Panc1 (cell line): ENCODE measurements around the gene BHLHE40.

Experiments used
- POLR2AphosphoS5 ChIP-seq: IDR thresholded peaks from 2 replicates; pipeline ENCODE4 v1.6.1; 2012; ENCODE audit warnings: mild to moderate bottlenecking, low read depth, low read length, moderate library complexity
- SIN3A ChIP-seq: IDR thresholded peaks from 2 replicates; pipeline ENCODE4 v1.6.1; 2012; ENCODE audit warnings: low read depth, mild to moderate bottlenecking, low read length, moderate library complexity, borderline replicate concordance; ENCODE audit not compliant: insufficient read depth
- TF ChIP-seq, protein P1 (sequence below): fragments of 450-650 bp; IDR thresholded peaks from 2 replicates; pipeline ENCODE4 v1.5.1; 2017; ENCODE audit warnings: mild to moderate bottlenecking
- TF ChIP-seq, protein P2 (sequence below), 2 experiments: IDR thresholded peaks; 2 replicates each; pipeline ENCODE4 v1.6.1; 2011 to 2012; ENCODE audit warnings: low read depth in 2 of 2, control low read depth in 1 of 2, low read length in 1 of 2, mild to moderate bottlenecking in 1 of 2, moderate library complexity in 1 of 2; ENCODE audit not compliant: insufficient read depth in 1 of 2

- TF ChIP-seq, protein P1, sequence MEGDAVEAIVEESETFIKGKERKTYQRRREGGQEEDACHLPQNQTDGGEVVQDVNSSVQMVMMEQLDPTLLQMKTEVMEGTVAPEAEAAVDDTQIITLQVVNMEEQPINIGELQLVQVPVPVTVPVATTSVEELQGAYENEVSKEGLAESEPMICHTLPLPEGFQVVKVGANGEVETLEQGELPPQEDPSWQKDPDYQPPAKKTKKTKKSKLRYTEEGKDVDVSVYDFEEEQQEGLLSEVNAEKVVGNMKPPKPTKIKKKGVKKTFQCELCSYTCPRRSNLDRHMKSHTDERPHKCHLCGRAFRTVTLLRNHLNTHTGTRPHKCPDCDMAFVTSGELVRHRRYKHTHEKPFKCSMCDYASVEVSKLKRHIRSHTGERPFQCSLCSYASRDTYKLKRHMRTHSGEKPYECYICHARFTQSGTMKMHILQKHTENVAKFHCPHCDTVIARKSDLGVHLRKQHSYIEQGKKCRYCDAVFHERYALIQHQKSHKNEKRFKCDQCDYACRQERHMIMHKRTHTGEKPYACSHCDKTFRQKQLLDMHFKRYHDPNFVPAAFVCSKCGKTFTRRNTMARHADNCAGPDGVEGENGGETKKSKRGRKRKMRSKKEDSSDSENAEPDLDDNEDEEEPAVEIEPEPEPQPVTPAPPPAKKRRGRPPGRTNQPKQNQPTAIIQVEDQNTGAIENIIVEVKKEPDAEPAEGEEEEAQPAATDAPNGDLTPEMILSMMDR: no peak
- TF ChIP-seq POLR2AphosphoS5: no peak
- TF ChIP-seq, protein P2, sequence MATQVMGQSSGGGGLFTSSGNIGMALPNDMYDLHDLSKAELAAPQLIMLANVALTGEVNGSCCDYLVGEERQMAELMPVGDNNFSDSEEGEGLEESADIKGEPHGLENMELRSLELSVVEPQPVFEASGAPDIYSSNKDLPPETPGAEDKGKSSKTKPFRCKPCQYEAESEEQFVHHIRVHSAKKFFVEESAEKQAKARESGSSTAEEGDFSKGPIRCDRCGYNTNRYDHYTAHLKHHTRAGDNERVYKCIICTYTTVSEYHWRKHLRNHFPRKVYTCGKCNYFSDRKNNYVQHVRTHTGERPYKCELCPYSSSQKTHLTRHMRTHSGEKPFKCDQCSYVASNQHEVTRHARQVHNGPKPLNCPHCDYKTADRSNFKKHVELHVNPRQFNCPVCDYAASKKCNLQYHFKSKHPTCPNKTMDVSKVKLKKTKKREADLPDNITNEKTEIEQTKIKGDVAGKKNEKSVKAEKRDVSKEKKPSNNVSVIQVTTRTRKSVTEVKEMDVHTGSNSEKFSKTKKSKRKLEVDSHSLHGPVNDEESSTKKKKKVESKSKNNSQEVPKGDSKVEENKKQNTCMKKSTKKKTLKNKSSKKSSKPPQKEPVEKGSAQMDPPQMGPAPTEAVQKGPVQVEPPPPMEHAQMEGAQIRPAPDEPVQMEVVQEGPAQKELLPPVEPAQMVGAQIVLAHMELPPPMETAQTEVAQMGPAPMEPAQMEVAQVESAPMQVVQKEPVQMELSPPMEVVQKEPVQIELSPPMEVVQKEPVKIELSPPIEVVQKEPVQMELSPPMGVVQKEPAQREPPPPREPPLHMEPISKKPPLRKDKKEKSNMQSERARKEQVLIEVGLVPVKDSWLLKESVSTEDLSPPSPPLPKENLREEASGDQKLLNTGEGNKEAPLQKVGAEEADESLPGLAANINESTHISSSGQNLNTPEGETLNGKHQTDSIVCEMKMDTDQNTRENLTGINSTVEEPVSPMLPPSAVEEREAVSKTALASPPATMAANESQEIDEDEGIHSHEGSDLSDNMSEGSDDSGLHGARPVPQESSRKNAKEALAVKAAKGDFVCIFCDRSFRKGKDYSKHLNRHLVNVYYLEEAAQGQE (IDR thresholded peaks at IDR 0.05; ENCODE audit: insufficient read depth in 1 of 2, low read depth in 2 of 2, low read length in 1 of 2): no peak
- TF ChIP-seq SIN3A: no peak
These were observed 28.9 kb upstream of the BHLHE40 start for GRCh38 chr3:4950351-4950784.
